NOMO-1 treated with DMSO at 0.1 percent for 48 hours (cell line): Measurements from ENCODE around the gene GTF2H3.
A peak's percentile ranks its signal among the peaks of the same experiment; 100 is the strongest.

ENCODE experiments used
- DNase-seq: peaks from one replicate; lab custom pipeline; 2025; ENCODE audit not compliant: unreplicated experiment; lab: John Stamatoyannopoulos, UW

GTF2H3 gene

DNA sequence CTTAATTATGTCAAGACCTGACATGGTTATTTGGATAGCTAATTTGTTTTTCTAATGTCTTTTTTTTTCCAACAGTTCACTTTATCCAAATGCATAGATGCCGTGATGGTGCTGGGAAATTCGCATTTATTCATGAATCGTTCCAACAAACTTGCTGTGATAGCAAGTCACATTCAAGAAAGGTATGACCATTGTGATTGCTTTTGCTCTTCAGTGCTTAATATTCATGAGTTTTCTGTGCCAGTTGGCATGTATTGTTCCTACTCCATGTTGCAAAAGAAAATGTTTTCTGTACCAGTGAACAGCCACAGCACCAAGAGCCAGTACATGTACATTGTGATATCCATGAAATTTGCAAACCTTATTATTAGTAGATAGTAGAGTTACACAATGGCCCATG, 11.8 kb downstream of the GTF2H3 start:
- no peak for DNase-seq

DNA sequence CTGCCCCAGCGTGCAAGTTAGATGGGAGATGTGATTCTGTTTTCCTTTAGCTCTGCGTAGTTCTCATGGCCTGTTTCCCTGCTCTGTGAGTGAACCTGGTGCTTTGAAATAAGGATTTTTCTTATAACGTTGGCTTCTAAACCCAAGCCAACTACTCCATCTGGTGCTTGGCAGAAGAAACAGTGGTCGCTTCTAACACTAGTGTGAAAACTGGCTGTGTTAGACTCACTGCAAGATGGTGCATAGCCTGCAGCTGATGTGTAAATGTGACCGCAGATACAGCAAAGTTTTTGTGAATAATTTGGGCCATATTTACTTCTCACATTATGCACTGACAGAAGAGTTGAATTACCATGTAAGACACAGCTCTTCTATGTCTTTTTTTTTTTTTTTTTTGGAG, 12.2 kb downstream of the GTF2H3 start:
- no peak for DNase-seq

DNA sequence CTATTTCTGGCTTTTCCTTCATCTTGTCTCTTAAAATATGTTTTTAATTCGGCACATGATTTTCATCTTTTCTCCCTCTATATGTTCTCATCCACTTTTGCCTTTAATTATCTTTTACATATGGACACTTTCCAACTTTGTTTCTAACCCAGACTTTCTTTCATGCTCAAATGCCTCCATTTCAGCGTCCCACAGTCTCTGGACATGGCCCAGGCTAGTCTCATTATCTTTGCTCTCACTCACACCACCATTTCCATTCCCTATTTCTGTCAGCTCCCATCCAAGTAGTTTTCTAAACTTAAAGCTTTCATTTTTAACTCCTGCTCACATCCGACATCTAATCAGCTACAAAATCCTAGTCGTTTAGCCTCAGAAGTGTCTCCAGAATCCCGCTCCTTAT, 14.8 kb downstream of the GTF2H3 start:
- DNase-seq, result no peak

DNA sequence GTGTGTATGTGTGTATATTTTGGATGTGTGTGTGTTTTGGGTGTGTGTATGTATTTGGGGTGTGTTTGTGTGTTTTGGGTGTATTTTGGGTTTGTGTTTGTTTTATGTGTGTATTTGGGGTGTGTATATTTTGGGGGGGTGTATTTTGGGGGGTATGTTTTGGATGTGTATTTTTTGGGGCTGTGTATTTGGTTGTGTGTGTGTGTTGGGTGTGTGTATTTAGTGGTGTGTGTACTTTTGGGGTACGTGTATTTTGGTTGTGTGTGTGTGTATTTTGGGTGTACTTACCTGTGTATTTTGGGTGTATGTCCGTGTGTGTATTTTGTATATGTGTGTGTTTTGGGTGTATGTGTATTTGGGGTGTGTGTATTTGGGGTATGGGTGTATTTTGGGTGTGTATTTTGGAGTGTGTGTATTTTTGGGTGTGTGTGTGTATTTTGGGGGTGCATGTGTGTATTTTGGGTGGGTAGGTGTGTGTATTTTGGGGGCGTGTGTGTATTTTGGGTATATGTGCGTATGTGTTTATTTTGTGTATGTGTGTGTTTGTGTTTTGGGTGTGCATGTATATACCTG, 20.6 kb downstream of the GTF2H3 start:
- DNase-seq, result no peak

DNA sequence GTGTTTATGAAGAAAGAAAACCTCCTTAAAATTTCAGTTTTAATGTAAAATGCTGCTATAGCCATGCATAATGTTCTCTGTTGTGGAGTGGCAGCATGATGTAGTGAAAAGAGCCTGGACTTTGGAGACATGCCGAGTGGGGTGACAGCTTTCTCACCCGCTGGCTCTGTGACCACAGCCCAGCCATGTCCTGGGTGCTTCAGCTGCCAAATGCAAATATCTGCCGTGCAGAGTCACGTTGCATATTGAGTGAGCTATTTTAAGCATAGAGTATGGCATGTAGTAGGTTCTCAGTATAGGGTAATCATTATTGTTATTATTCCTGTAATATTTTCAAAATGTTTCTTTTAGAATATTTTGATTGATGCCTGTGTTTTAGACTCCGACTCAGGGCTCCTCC, 21.8 kb downstream of the GTF2H3 start:
- no peak for DNase-seq

DNA sequence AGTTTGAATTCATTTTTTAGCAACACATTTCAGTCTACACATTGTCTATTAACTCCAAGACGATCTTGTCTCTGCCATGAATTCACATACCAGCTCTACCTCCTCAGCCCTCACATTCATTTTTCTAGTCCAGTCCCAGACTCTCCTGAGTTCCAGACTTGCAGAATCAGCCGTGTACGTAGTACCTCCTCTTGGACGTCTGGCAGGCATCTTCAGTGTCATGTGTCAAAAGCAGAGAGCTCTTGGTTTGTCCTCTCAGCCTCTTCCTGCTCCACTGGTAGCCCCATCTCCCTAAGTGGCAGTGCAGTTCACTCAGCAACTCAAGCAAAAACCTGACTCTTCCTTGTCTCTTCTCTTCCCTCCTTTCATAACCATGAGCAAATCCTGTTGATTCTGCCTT, 22.8 kb downstream of the GTF2H3 start:
- no peak for DNase-seq

DNA sequence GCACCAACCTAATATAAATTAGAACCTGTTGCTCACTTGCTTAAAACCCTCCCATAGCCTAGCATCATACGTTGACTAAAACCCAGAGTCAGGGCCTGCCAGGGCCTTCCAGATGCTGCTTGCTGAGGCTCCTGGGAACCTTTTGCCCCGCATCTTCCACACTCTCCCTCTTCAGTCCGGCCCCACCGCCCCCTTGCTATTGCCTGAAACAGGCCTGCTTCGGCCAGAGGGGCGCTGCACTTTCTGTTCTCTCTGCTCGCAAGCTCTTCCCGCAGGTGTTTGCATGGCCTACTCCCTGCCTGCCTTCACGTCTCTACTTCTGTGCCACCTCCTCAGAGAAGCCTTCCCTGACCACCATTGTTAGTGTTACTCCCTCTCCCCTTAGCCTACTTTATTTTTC, 23.6 kb downstream of the GTF2H3 start:
- DNase-seq, result no peak

DNA sequence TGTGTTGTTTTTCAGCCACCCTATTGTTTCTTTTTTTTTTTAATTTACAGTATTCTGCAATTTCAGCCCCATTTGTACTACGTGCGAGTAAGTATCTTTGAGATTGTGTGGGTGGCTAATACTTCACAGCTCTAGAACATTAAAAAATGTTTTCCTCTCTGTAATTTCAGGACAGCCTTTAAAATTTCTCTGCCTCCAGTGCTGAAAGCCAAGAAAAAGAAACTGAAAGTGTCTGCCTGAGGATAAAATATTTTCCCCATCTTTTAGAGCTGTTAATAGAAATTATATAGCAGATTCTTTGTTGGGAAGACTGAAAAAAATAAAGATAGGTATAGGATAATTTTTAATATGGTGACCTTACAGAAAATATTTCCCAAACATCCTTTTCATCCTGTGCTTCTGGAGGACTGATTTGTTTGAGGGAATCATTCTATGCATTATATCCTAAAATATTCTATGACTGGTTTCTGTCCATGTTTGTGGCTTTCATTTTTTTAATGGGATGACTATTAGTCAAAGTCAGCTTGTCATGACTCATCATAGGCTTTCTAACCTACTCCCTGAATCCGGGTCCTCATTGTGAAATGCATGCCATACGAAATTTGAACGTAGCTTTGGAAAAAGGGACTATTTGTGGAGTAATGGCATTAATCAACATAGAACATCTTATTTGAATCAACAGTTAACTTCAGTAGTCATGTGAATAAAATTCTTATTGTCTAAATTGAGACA, 26.5 kb downstream of the GTF2H3 start:
- no peak for DNase-seq

DNA sequence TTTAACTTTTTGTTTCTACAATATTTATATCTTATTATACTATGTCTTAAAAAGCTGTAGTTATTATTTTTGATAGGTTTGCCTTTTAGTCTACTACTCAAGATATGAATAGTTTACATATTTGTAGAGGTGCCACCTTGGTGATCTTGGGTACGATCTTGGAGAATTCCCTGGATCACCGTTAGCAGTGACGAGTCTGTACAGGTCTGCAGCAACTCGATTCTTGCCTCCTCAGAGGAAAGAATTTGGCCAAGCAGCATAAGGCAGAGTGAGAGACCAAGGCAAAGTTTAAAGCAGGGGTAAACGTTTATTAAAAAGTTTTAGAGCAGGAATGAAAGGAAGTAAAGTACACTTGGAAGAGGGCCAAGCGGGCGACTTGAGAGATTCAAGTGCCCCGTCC, 34.1 kb downstream of the GTF2H3 start:
- DNase-seq, result no peak

DNA sequence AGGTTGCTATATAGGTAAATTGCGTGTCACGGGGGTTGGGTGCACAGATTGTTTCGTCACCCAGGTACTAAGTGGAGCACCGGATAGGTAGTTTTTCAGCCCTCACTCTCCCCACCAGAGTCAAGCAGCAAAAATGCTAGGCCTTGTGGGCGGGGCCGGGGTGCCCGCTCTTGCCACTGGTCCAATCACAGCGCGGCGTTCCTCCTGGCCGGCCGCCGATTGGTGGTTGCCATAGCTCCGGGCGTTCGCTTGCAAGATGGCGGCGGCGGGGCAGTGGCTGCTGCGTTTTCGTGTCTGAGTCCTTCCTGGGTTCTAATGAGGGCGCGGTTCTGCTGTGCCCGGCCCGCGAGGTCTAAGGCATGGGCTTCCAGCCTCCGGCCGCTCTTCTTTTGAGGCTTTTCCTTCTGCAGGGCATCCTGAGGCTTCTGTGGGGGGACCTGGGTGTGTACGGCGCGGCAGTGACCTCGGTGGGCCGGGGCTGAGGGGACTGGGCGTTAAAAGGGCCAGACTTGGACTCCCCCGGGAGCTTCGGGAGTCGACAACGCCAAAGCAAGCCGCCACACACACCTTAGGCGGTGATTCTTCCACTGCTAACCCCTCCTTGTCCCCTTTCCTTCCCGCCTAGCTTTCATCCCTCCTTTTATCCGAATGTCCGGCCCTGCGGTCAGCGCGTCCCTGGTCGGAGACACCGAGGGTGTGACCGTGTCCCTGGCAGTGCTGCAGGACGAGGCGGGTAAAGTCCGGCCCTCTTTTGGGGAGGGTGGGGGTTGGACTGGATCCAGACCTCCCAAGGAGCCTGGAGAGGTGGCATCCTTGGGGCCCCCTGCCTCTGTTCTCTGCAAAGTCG, 37.5 kb downstream of the GTF2H3 start, which contains the start of gene TCTN2:
TSS of gene TCTN2 (plus strand) at position 232 of the 847 bp plus-strand sequence. CDS start at position 360, 128 bp downstream.
- peak; percentile 90 for DNase-seq

DNA sequence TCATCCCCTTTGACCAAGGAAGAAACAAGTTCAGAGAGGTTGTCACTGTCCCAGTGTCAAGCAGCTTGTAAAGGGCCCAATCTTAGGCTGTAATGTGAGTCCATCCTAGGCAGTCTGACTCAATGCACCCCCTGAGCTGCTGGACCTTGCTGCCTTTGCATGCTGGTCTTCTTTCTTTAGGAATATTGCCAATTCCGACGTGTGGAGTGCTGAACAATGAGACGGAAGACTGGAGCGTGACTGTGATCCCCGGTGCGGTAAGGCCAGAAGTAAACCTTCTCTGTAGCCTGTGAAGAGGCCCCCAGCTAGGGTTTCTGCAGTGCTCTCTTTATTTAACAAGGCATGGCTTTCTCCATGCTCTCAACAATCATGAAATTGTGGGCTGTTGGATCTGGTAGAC, 38.2 kb downstream of the GTF2H3 start:
- no peak for DNase-seq

DNA sequence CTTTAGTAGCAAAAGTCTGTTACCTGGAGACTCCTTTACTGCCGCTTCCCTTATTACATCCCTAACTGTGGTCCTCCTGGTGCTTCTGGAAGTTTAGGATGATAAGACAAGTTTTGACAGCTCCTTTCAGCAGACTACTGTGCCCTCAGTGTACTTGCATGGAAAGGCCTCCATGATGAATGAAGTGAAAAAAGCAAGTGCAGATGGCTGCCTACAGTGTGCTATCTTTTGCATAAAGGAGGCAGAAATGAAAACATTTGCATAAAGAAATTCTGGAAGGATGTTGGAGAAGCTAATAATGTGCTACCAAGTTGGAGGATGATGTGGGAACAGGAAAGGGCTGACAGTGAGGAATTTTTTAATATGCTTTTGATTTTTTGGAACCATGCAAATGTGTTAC, 41.8 kb downstream of the GTF2H3 start:
- DNase-seq, result no peak

DNA sequence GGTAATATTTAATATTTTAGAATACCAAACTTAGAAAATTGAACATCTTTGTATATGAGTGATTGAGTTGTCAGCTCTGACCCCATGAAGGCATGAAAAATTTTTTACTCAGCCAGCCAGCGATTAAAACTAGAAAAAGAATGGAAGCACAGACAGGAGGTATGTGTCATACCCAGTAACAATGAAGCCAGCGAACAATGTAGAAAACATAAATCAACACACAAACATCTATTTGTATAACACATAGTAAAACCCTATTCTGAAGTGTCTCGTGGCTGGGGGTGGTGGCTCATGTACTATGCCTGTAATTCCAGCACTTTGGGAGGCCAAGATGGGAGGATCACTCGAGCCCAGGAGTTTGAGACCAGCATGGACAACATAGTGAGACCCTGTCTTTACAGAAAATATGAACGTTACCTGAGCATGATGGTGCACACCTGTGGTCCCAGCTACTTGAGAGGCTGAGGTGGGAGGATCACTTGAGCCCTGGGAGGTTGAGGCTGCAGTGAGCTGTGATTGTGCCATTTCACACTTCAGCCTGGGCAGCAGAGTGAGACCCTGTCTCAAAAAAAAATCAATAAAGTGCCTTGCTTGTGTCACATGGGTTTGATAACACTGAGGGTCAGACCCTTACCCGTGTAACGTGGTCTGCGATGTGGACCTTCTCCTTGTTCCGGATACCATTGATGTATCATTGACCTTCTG, 43.1 kb downstream of the GTF2H3 start:
- no peak for DNase-seq

DNA sequence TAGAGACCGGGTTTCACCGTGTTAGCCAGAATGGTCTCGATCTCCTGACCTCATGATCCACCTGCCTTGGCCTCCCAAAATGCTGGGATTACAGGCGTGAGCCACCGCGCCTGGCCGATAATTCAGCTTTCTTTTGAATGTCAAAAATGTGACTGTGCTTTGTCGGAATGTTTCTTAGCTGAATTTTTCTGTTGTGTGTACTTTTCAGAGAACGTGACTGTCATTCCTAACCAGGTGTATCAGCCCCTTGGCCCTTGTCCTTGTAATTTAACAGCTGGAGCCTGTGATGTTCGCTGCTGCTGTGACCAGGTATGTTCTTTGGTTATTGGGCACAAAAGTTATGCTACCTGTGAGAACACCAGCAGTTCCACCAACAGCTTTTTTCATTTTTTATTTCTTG, 45.4 kb downstream of the GTF2H3 start:
- no peak for DNase-seq

DNA sequence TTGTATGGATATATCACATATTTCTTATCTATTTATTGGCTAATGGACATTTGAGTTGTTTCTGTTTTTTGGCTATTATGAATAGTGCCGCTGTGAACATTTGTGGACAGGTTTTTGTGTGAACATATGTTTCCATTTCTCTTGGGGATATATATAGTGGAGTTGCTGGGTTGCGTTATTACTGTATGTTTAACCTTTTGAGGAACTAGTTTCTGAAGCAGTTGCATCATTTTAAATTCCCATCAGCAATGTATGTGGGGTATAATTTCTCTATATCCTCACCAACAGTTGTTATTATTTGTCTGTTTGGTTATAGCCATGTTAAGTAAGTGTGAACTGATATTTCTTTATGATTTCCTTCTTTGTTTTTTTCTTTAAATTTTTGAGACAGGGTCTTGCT, 48.0 kb downstream of the GTF2H3 start:
- DNase-seq, result peak; percentile 79

DNA sequence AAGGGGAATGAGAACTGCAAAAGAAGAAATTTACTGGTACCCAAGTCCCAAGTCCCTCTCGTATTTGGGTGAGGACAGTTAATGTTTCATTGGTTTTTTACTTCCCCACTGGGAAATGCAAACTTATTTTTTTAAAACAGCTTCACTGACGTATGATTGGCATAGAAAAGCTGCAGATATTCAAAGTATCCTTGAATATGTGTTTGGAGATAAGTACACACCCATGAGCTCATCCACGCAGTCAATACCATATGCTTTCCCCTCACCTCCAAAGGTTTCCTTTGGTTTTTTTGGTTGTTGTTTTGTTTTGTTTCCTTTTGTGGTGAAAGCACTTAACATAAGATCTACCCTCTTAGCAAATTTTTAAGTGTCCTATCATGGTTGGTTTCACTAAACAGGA, 50.3 kb downstream of the GTF2H3 start:
- no peak for DNase-seq

DNA sequence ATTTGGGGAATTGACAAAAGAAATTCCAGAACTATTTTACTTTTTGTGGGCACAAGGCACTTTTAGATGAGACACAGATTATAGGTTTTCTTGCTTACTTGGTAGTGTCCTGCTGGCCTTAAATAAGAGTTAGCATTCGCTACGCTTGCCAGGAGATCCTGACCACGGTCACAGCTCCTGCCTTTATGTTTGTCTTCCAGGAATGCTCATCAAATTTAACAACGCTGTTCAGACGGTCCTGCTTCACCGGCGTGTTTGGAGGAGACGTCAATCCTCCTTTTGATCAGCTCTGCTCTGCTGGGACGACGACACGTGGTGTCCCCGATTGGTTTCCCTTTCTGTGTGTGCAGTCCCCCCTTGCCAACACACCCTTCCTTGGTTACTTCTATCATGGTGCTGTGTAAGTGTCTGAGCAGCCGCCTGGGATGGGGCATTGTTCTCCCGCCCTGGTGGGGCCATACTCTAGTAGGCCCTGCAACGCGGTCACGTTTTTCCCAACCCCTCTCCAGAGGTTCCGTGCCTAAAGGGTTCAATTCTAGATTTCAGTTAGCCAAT, 53.1 kb downstream of the GTF2H3 start:
- no peak for DNase-seq

DNA sequence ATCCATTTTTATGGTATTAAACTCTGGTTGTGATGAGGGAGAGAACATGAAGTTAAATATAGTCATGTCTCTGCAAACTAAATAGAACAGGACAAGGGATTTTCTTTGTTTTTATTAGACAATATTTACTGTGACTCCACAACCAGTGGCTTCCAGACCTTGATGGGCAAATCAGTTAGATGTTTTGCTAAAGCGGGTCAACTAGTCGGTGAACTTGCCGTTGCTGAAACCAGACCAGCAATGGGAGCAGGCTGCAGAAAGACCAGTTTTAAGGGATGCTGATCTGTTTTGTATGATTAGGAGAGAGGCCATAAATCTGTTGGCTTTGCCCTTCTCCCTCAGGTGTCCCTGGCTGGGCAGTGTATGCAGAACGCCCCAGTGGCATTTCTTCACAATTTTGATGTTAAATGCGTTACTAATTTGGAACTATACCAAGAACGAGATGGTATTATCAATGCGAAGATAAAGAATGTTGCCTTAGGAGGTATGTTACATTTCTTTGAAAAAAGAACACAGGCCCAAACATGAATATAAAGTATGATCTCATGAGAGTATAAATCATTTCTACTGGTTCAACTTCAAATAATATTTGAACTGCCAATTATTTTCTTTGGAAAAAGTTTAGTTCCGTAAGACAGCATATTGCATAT, 56.7 kb downstream of the GTF2H3 start:
- no peak for DNase-seq

DNA sequence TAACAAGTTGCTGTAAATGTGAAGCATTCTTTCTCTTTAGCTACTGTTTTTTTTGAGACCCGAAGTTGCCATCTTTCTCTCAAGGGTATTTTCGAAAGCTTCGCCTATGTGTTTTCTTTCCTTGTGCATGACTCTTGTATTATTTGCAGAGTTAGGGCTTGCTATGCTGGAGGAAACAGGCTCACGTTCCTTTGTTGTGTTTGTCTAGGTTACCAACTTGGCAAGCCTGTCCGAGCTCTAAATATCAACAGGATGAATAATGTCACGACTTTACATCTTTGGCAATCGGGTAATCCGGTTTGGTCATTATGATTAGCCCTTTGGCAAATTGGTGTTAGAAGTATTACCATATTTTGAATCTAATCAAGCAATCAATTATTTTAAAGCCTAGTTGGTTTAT, 62.6 kb downstream of the GTF2H3 start:
- DNase-seq, result no peak

DNA sequence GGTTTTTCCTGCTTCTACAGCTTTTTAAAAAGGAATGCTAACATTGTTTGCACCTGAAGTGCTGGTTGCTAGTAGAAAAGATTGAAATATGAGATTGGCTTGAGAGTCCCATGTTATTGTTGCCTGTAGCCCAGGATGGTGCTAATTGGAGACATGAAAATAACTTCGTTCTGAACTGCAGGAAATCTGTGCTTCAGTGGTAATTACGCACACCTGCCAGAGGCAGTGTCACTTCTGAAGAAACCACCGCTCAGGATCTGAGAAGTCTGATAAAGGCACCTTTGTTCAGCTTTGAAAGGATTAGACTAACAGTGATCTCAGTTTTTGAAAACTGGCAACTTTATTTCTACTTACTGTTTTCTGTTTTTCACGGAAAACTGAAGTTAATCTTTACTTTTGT, 63.0 kb downstream of the GTF2H3 start:
- no peak for DNase-seq

DNA sequence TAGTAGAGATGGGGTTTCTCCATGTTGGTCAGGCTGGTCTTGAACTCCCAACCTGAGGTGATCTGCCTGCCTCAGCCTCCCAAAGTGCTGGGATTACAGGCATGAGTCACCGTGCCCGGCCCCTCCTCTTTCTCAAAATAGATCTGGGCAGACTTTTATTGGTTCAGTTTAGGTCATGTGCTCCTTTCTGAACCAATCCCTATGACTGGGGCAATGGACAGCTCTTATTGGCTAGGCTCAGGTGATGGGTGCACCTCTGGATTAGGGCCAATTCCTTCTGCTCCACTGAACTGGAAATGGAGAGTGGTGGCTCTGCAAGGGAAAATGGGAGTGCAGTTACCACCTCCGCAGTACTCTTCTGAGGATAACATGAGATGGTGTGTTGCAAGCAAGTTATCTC, 72.3 kb downstream of the GTF2H3 start:
- no peak for DNase-seq
